Sigmoid colon (tissue), 7 donors: ENCODE data around the gene DNAJC9. TPM values are rescaled to one million over a fixed set of nuclear protein-coding genes. Genes with fewer than 3 reads are reported as not detected.

Source experiments
- DNase-seq: peaks from one replicate; pipeline ENCODE4 v3.0.0-alpha.2; 2019
- H3K27ac ChIP-seq, 4 donors: fragments of 200-600 bp; sonication (generic); one replicate each; pipeline ENCODE4 v1.5.1; 2016 to 2019; ENCODE audit warnings: mild to moderate bottlenecking in 1 of 4
- H3K27me3 ChIP-seq, 3 donors: fragments of 200-600 bp; sonication (generic); one replicate each; pipeline ENCODE4 v1.5.1; 2019; ENCODE audit warnings: mild to moderate bottlenecking in 1 of 3
- H3K36me3 ChIP-seq, 4 donors: fragments of 200-600 bp; sonication (generic); one replicate each; pipeline ENCODE4 v1.5.1; 2016 to 2019
- H3K4me1 ChIP-seq, 4 donors: fragments of 200-600 bp; sonication (generic); one replicate each; pipeline ENCODE4 v1.5.1; 2017 to 2019
- H3K4me3 ChIP-seq, 4 donors: fragments of 200-600 bp; sonication (generic); one replicate each; pipeline ENCODE4 v1.5.1; 2017 to 2019; ENCODE audit warnings: mild to moderate bottlenecking in 2 of 4, moderate library complexity in 1 of 4
- H3K9me3 ChIP-seq, 4 donors: fragments of 200-600 bp in 3 of 4; sonication (generic) in 3 of 4; one replicate each; pipeline versions ENCODE4 v1.5.1 to v1.6.1; 2013 to 2019
- CTCF ChIP-seq, 4 experiments: fragments of 450-650 bp in 3 of 4; fragments of 200-600 bp in 1 of 4; IDR thresholded peaks; one replicate each; pipeline ENCODE4 v1.5.1; 2016 to 2019; ENCODE audit warnings: antibody characterized with exemption in 4 of 4, mild to moderate bottlenecking in 3 of 4, moderate library complexity in 2 of 4
- EP300 ChIP-seq, 4 donors: sonication (generic); formaldehyde crosslinking; IDR thresholded peaks; one replicate each; pipeline ENCODE4 v1.6.1; 2017; ENCODE audit warnings: antibody characterized with exemption in 4 of 4
- POLR2A ChIP-seq, 2 donors: fragments of 450-650 bp; IDR thresholded peaks; one replicate each; pipeline ENCODE4 v1.6.1; 2016; ENCODE audit warnings: antibody characterized with exemption in 2 of 2, mild to moderate bottlenecking in 2 of 2, moderate library complexity in 2 of 2
- POLR2AphosphoS5 ChIP-seq, 4 donors: sonication (generic); formaldehyde crosslinking; IDR thresholded peaks; one replicate each; pipeline ENCODE4 v1.6.1; 2017; ENCODE audit warnings: antibody characterized with exemption in 4 of 4
- WGBS, 2 donors: extraction: QIAGEN DNeasy Blood & Tissue Kit; methylation state at CpG; one replicate each; pipeline ENCODE4 v1.1.7; 2013; 5-methylcytosine and 5-hydroxymethylcytosine counted together
- intact Hi-C: fragments of 100-400 bp; cut with DNase I; formaldehyde crosslinking; loops from one replicate; pipeline ENCODE4 v1.15.1; 2023
- polyA plus RNA-seq, 3 donors: library from polyadenylated mRNA; stranded (reverse); fragments of 200-250 nt; gene quantifications; one replicate each; pipeline ENCODE4 v1.2.3, GENCODE V29; 2013
- total RNA-seq, 4 donors: library from RNA; depleted of rRNA; stranded (reverse); fragments of >200 nt; gene quantifications; one replicate each; pipeline ENCODE4 v1.1.0, GENCODE V29; 2016
- donor health status: healthy with polysubstance abuse.
- donor health status: Bipolar disorder and iron deficiency.
- donor health status: healthy.

Gene DNAJC9
- total and polyA plus RNA-seq, 7 donors = 7.8 to 22.1 (median 13.5) TPM

GRCh38 chr10:73233883-73234282 lies 13.2 kb downstream of the DNAJC9 start:
- no peaks in the 10 kb centered on the region for H3K4me1 ChIP-seq
- no peak for DNase-seq
- peaks cover 0 to 56% (median 5%) of the 10 kb centered on the region in 4 donors for H3K36me3 ChIP-seq
- intact Hi-C loops = no loop called here
- 92 to 95% methylated on average over 2 of the region's 2 CpGs for WGBS, 2 donors
- no peak overlapping the region for H3K4me3 ChIP-seq
- no peak overlapping the region for H3K27ac ChIP-seq
- no peaks in the 10 kb centered on the region for H3K27me3 ChIP-seq
- no peaks in the 10 kb centered on the region for H3K9me3 ChIP-seq
- TF ChIP-seq EP300 (IDR thresholded peaks at IDR 0.05) (no peak), POLR2A (IDR thresholded peaks at IDR 0.05) (no peak)

- peaks cover 0 to 51% (median 4%) of the 10 kb centered on the region in 4 donors for H3K36me3 ChIP-seq
- TF ChIP-seq CTCF (IDR thresholded peaks at IDR 0.05) (no peak), EP300 (IDR thresholded peaks at IDR 0.05) (no peak), POLR2A (IDR thresholded peaks at IDR 0.05) (no peak), POLR2AphosphoS5 (IDR thresholded peaks at IDR 0.05) (no peak)
- H3K4me3 ChIP-seq = no peak overlapping the region
- no peaks in the 10 kb centered on the region for H3K4me1 ChIP-seq
- H3K9me3 ChIP-seq = no peaks in the 10 kb centered on the region
- WGBS, 2 donors = 91 to 92% methylated on average over 8 of the region's 8 CpGs
- no peaks in the 10 kb centered on the region for H3K27me3 ChIP-seq
- intact Hi-C loops = no loop called here
- H3K27ac ChIP-seq = no peak overlapping the region
- DNase-seq = no peak
Observed at GRCh38 chr10:73232887-73233286, 14.2 kb downstream of the DNAJC9 start.

GRCh38 chr10:73229567-73229966 lies 17.5 kb downstream of the DNAJC9 start:
- intact Hi-C loops = no loop called here

GRCh38 chr10:73228247-73228646 lies 18.8 kb downstream of the DNAJC9 start:
- peaks cover 0 to 19% (median 2%) of the 10 kb centered on the region in 4 donors for H3K36me3 ChIP-seq
- 87 to 88% methylated on average over 3 of the region's 3 CpGs for WGBS, 2 donors
- no peak for DNase-seq
- H3K4me1 ChIP-seq = no peaks in the 10 kb centered on the region
- no peak overlapping the region for H3K4me3 ChIP-seq
- intact Hi-C loops = no loop called here
- TF ChIP-seq CTCF (IDR thresholded peaks at IDR 0.05) (no peak), POLR2AphosphoS5 (IDR thresholded peaks at IDR 0.05) (no peak), POLR2A (IDR thresholded peaks at IDR 0.05) (no peak), EP300 (IDR thresholded peaks at IDR 0.05) (no peak)
- H3K27ac ChIP-seq = no peak overlapping the region
- H3K27me3 ChIP-seq = no peaks in the 10 kb centered on the region
- no peaks in the 10 kb centered on the region for H3K9me3 ChIP-seq

More at GRCh38 chr10:73229567-73229966, 17.5 kb downstream of the DNAJC9 start:
- 69 to 82% methylated on average over 6 of the region's 6 CpGs for WGBS, 2 donors
- Histone ChIP-seq H3K27me3 (no peaks in the 10 kb centered on the region), H3K4me3 (no peak overlapping the region), H3K4me1 (no peaks in the 10 kb centered on the region), H3K36me3 (peaks cover 0 to 31% (median 2%) of the 10 kb centered on the region in 4 donors), H3K9me3 (no peaks in the 10 kb centered on the region), H3K27ac (no peak overlapping the region)
- DNase-seq = no peak
- TF ChIP-seq EP300 (IDR thresholded peaks at IDR 0.05) (no peak), POLR2A (IDR thresholded peaks at IDR 0.05) (no peak), CTCF (IDR thresholded peaks at IDR 0.05) (no peak), POLR2AphosphoS5 (IDR thresholded peaks at IDR 0.05) (no peak)

GRCh38 chr10:73226663-73227062 lies 20.4 kb downstream of the DNAJC9 start:
- no peak for DNase-seq
- Histone ChIP-seq H3K4me3 (no peak overlapping the region), H3K27ac (no peak overlapping the region), H3K4me1 (no peaks in the 10 kb centered on the region), H3K36me3 (peaks cover 0 to 6% (median 2%) of the 10 kb centered on the region in 4 donors), H3K9me3 (no peaks in the 10 kb centered on the region), H3K27me3 (no peaks in the 10 kb centered on the region)
- intact Hi-C loops = no loop called here
- TF ChIP-seq EP300 (IDR thresholded peaks at IDR 0.05) = no peak
- no peak for TF ChIP-seq POLR2A (IDR thresholded peaks at IDR 0.05)
- TF ChIP-seq POLR2AphosphoS5 (IDR thresholded peaks at IDR 0.05) = no peak
- no peak for TF ChIP-seq CTCF (IDR thresholded peaks at IDR 0.05)
